WTC11 (cell line): Measurements from ENCODE around the gene DNAH5. TPM values are rescaled to one million over a fixed set of nuclear protein-coding genes. Genes with fewer than 3 reads are reported as not detected.

Experiments
- ATAC-seq: fragments of 200-7000 bp; cut with Tn5 transposase; 2 replicates; pipeline ENCODE4 v1.10.0; 2021; ENCODE audit warnings: mild to moderate bottlenecking, moderate library complexity
- CTCF ChIA-PET: fragments of 300-600 bp; sonication (Branson Sonifier 250); formaldehyde crosslinking; loops from one replicate; lab custom pipeline; 2021; ENCODE audit warnings: antibody characterized with exemption; lab: Charles Lee
- POLR2A ChIA-PET: fragments of 350-600 bp; sonication (Branson Sonifier 250); formaldehyde crosslinking; loops from one replicate; lab custom pipeline; 2021; ENCODE audit warnings: antibody characterized with exemption; lab: Charles Lee
- DNase-seq: peaks from one replicate; pipeline ENCODE4 v3.0.0; 2021; ENCODE audit warnings: low spot score
- H3K27ac Mint-ChIP-seq: 2 replicates; pipeline ENCODE4 v1.8.0; 2021; ENCODE audit warnings: mixed read lengths
- H3K27me3 Mint-ChIP-seq: 2 replicates; pipeline ENCODE4 v1.8.0; 2021; ENCODE audit warnings: low read depth, mild to moderate bottlenecking, moderate library complexity, mixed read lengths
- H3K36me3 Mint-ChIP-seq: 2 replicates; pipeline ENCODE4 v1.8.0; 2021; ENCODE audit warnings: mixed read lengths
- H3K4me1 Mint-ChIP-seq: 2 replicates; pipeline ENCODE4 v1.8.0; 2022; ENCODE audit warnings: mixed read lengths
- H3K4me3 Mint-ChIP-seq: 2 replicates; pipeline ENCODE4 v1.8.0; 2021; ENCODE audit warnings: mild to moderate bottlenecking, moderate library complexity, mixed read lengths
- H3K9me3 Mint-ChIP-seq: 2 replicates; pipeline ENCODE4 v1.8.0; 2021; ENCODE audit warnings: mixed read lengths
- CBFB ChIP-seq: sonication (generic); formaldehyde crosslinking; IDR thresholded peaks from 2 replicates; pipeline ENCODE4 v1.8.1; 2022; ENCODE audit warnings: mild to moderate bottlenecking, low read depth, missing genetic modification reagents
- CREB1 ChIP-seq: sonication (generic); formaldehyde crosslinking; IDR thresholded peaks from 2 replicates; pipeline ENCODE4 v1.8.0; 2023; ENCODE audit warnings: mild to moderate bottlenecking, missing genetic modification reagents
- CREM ChIP-seq: sonication (generic); formaldehyde crosslinking; IDR thresholded peaks from 2 replicates; pipeline ENCODE4 v1.8.1; 2022; ENCODE audit warnings: mild to moderate bottlenecking, missing genetic modification reagents, moderate library complexity
- CTCF ChIP-seq: fragments of 200-600 bp; IDR thresholded peaks from 2 replicates; pipeline ENCODE4 v1.8.0; 2022; ENCODE audit warnings: antibody characterized with exemption
- E2F1 ChIP-seq: sonication (generic); formaldehyde crosslinking; IDR thresholded peaks from 2 replicates; pipeline ENCODE4 v1.8.0; 2022; ENCODE audit warnings: mild to moderate bottlenecking, missing genetic modification reagents
- EMX1 ChIP-seq: fragments of 250-450 bp; sonication (Bioruptor Pico); IDR thresholded peaks from 2 replicates; pipeline ENCODE4 v1.8.0; 2021; ENCODE audit warnings: mild to moderate bottlenecking
- ERG ChIP-seq: fragments of 250-450 bp; sonication (Bioruptor Pico); IDR thresholded peaks from 2 replicates; pipeline ENCODE4 v1.8.0; 2021; ENCODE audit warnings: mild to moderate bottlenecking
- FOXP1 ChIP-seq: sonication (generic); formaldehyde crosslinking; IDR thresholded peaks from 2 replicates; pipeline ENCODE4 v1.8.0; 2022; ENCODE audit warnings: missing genetic modification reagents, mild to moderate bottlenecking, moderate library complexity, borderline replicate concordance
- HMGXB4 ChIP-seq: sonication (generic); formaldehyde crosslinking; IDR thresholded peaks from 2 replicates; pipeline ENCODE4 v1.8.1; 2023; ENCODE audit warnings: mild to moderate bottlenecking, moderate library complexity, missing genetic modification reagents
- JAZF1 ChIP-seq: fragments of 250-450 bp; sonication (Bioruptor Pico); IDR thresholded peaks from 2 replicates; pipeline ENCODE4 v1.9.0; 2021; ENCODE audit warnings: moderate library complexity, mild to moderate bottlenecking, inconsistent platforms
- MLX ChIP-seq: sonication (generic); formaldehyde crosslinking; IDR thresholded peaks from 2 replicates; pipeline ENCODE4 v1.8.1; 2023; ENCODE audit warnings: mild to moderate bottlenecking, missing genetic modification reagents, moderate library complexity
- MXD4 ChIP-seq: fragments of 250-450 bp; sonication (Bioruptor Pico); IDR thresholded peaks from 2 replicates; pipeline ENCODE4 v1.8.0; 2021; ENCODE audit warnings: mild to moderate bottlenecking, moderate library complexity, borderline replicate concordance
- MYBL2 ChIP-seq: sonication (generic); formaldehyde crosslinking; IDR thresholded peaks from 2 replicates; pipeline ENCODE4 v1.8.1; 2023; ENCODE audit warnings: mild to moderate bottlenecking, moderate library complexity, missing genetic modification reagents
- PRDM15 ChIP-seq: sonication (generic); formaldehyde crosslinking; IDR thresholded peaks from 2 replicates; pipeline ENCODE4 v1.8.0; 2022; ENCODE audit warnings: missing genetic modification reagents
- TEAD1 ChIP-seq: sonication (generic); formaldehyde crosslinking; IDR thresholded peaks from 2 replicates; pipeline ENCODE4 v1.8.0; 2022; ENCODE audit warnings: mild to moderate bottlenecking, missing genetic modification reagents
- TEAD4 ChIP-seq: sonication (generic); formaldehyde crosslinking; IDR thresholded peaks from 2 replicates; pipeline ENCODE4 v1.8.0; 2022; ENCODE audit warnings: mild to moderate bottlenecking, missing genetic modification reagents
- USF1 ChIP-seq: sonication (generic); formaldehyde crosslinking; IDR thresholded peaks from 2 replicates; pipeline ENCODE4 v1.8.0; 2022; ENCODE audit warnings: mild to moderate bottlenecking, missing genetic modification reagents
- ZBTB43 ChIP-seq: sonication (generic); formaldehyde crosslinking; IDR thresholded peaks from 2 replicates; pipeline ENCODE4 v1.8.1; 2023; ENCODE audit warnings: mild to moderate bottlenecking, missing genetic modification reagents
- ZNF232 ChIP-seq: sonication (generic); formaldehyde crosslinking; IDR thresholded peaks from 2 replicates; pipeline ENCODE4 v1.8.0; 2022; ENCODE audit warnings: mild to moderate bottlenecking, missing genetic modification reagents
- ZNF317 ChIP-seq: sonication (generic); formaldehyde crosslinking; IDR thresholded peaks from 2 replicates; pipeline ENCODE4 v1.8.1; 2023; ENCODE audit warnings: low read depth, mild to moderate bottlenecking, moderate library complexity, missing genetic modification reagents, borderline replicate concordance
- ZNF671 ChIP-seq: fragments of 250-450 bp; sonication (Bioruptor Pico); IDR thresholded peaks from 2 replicates; pipeline ENCODE4 v1.8.0; 2021; ENCODE audit warnings: mild to moderate bottlenecking
- total RNA-seq: library from RNA; stranded (reverse); gene quantifications from 3 replicates; pipeline ENCODE4 v1.2.3, GENCODE V29; 2021

Gene DNAH5
- total RNA-seq, 1 experiment from 2014 or later, result 0.35 TPM

- TF ChIP-seq CBFB (CRISPR knock-in tag) (no peak), JAZF1 (CRISPR knock-in tag) (no peak), CTCF (no peak), MYBL2 (CRISPR knock-in tag) (no peak), CREM (CRISPR knock-in tag) (no peak), MLX (CRISPR knock-in tag) (no peak), MXD4 (CRISPR knock-in tag) (no peak), TEAD1 (no peak), ZBTB43 (no peak), USF1 (no peak), E2F1 (CRISPR knock-in tag) (no peak), TEAD4 (CRISPR knock-in tag) (no peak)
- TF ChIP-seq, all 79 proteins: peak for 0
- POLR2A ChIA-PET, result no interaction called here
- no peak overlapping the region for H3K4me3 Mint-ChIP-seq
Measured at GRCh38 chr5:13816126-13816525, 128.4 kb downstream of the DNAH5 start.

GRCh38 chr5:13814301-13814700 lies 130.2 kb downstream of the DNAH5 start:
- no peak overlapping the region for H3K27ac Mint-ChIP-seq
- no peak overlapping the region for H3K4me3 Mint-ChIP-seq
- no peaks in the 10 kb centered on the region for H3K36me3 Mint-ChIP-seq
- peaks cover 6% of the 10 kb centered on the region; the same call in 1 of the 2 replicates for H3K9me3 Mint-ChIP-seq
- ATAC-seq (no peak), DNase-seq (no peak)
- no peaks in the 10 kb centered on the region for H3K4me1 Mint-ChIP-seq
- ChIA-PET POLR2A (no interaction called here), CTCF (no interaction called here)
- no peaks in the 10 kb centered on the region; the same call in 1 of the 2 replicates for H3K27me3 Mint-ChIP-seq
- no peak for TF ChIP-seq ZNF317 (CRISPR knock-in tag)
- no peak for TF ChIP-seq CREB1 (CRISPR knock-in tag)
- no peak for TF ChIP-seq ZNF671 (CRISPR knock-in tag)
- TF ChIP-seq PRDM15, result no peak
- no peak for TF ChIP-seq HMGXB4
- TF ChIP-seq ERG (CRISPR knock-in tag), result no peak
- TF ChIP-seq EMX1 (CRISPR knock-in tag), result no peak
- TF ChIP-seq FOXP1 (CRISPR knock-in tag), result no peak
- no peak for TF ChIP-seq ZBTB43
- no peak for TF ChIP-seq ZNF232 (CRISPR knock-in tag)
- TF ChIP-seq TEAD1, result no peak
- TF ChIP-seq MLX (CRISPR knock-in tag), result no peak

More at GRCh38 chr5:13816126-13816525, 128.4 kb downstream of the DNAH5 start:
- Mint-ChIP-seq H3K9me3 (no peaks in the 10 kb centered on the region), H3K36me3 (no peaks in the 10 kb centered on the region), H3K27ac (no peak overlapping the region), H3K4me1 (no peaks in the 10 kb centered on the region), H3K27me3 (no peaks in the 10 kb centered on the region; the same call in 1 of the 2 replicates)
- CTCF ChIA-PET, result interaction anchor here (1.3 kb wide), 1 partner anchor 141 kb away, joined by 3 read pairs; no protein-coding TSS in a partner anchor
- DNase-seq, result no peak
- no peak for ATAC-seq
